Cardiac muscle cell (in vitro differentiated cells and primary cell): ENCODE results near the gene PIK3CD. TPM values are rescaled to one million over a fixed set of nuclear protein-coding genes. Genes with fewer than 3 reads are reported as not detected.

Experiments
- DNase-seq, 2 donors: peaks; one replicate each; pipeline versions ENCODE4 v3.0.0 to v3.0.0-alpha.2; 2010 to 2017; ENCODE audit warnings: low read depth in 1 of 2, low spot score in 1 of 2
- H3K27ac ChIP-seq: fragments of 200-600 bp; sonication (generic); 2 replicates; pipeline ENCODE4 v1.5.1; 2016
- H3K27me3 ChIP-seq: fragments of 200-600 bp; sonication (generic); 2 replicates; pipeline ENCODE4 v1.6.0; 2016; ENCODE audit warnings: control low read depth
- H3K36me3 ChIP-seq: fragments of 200-600 bp; sonication (generic); 2 replicates; pipeline ENCODE4 v1.5.1; 2016; ENCODE audit warnings: control low read depth
- H3K4me1 ChIP-seq: fragments of 200-600 bp; sonication (generic); 2 replicates; pipeline ENCODE4 v1.8.1; 2017; ENCODE audit warnings: low read depth, mild to moderate bottlenecking, mixed run types
- H3K4me3 ChIP-seq: fragments of 200-600 bp; sonication (generic); 2 replicates; pipeline ENCODE4 v1.5.1; 2016; ENCODE audit warnings: mild to moderate bottlenecking
- H3K9me3 ChIP-seq: fragments of 200-600 bp; sonication (generic); 2 replicates; pipeline ENCODE4 v1.5.1; 2017; ENCODE audit warnings: low read depth, mild to moderate bottlenecking, control low read depth
- CTCF ChIP-seq: IDR thresholded peaks from 2 replicates; pipeline ENCODE4 v1.5.1; 2012; ENCODE audit warnings: low read depth, mild to moderate bottlenecking, low read length
- polyA plus RNA-seq: library from polyadenylated mRNA; unstranded; fragments of >200 nt; fragmentation: Nextera tagmentation; extraction: Ambion mirVana; gene quantifications from 2 replicates; pipeline ENCODE4 v1.2.1, GENCODE V29; 2016
- total RNA-seq: library from RNA; depleted of rRNA; stranded (reverse); fragments of >200 nt; gene quantifications from 2 replicates; pipeline ENCODE4 v1.2.3, GENCODE V29; 2016

PIK3CD gene
- total and polyA plus RNA-seq, 2 experiments from 2014 or later: 3.0 to 7.9 TPM

GRCh38 chr1:9729523-9729922 is 78.0 kb downstream of the PIK3CD start:
- no peak for TF ChIP-seq CTCF

GRCh38 chr1:9730096-9730901 is 78.8 kb downstream of the PIK3CD start:
- Histone ChIP-seq H3K4me3 (no peak overlapping the region), H3K9me3 (no peaks in the 10 kb centered on the region), H3K27me3 (no peaks in the 10 kb centered on the region), H3K27ac (no peak overlapping the region), H3K36me3 (peaks cover 56% of the 10 kb centered on the region), H3K4me1 (no peaks in the 10 kb centered on the region)
- DNase-seq: no peak
- no peak for TF ChIP-seq CTCF

More at GRCh38 chr1:9729523-9729922, 78.0 kb downstream of the PIK3CD start:
- peaks cover 50% of the 10 kb centered on the region for H3K36me3 ChIP-seq
- no peaks in the 10 kb centered on the region for H3K4me1 ChIP-seq
- no peaks in the 10 kb centered on the region for H3K9me3 ChIP-seq
- H3K4me3 ChIP-seq: no peak overlapping the region
- no peak overlapping the region for H3K27ac ChIP-seq
- no peak for DNase-seq
- H3K27me3 ChIP-seq: no peaks in the 10 kb centered on the region

- no peaks in the 10 kb centered on the region for H3K27me3 ChIP-seq
- no peaks in the 10 kb centered on the region for H3K4me1 ChIP-seq
- TF ChIP-seq CTCF: no peak
- no peak overlapping the region for H3K27ac ChIP-seq
- H3K4me3 ChIP-seq: no peak overlapping the region
- no peak for DNase-seq
- H3K9me3 ChIP-seq: no peaks in the 10 kb centered on the region
- peaks cover 63% of the 10 kb centered on the region for H3K36me3 ChIP-seq
Observed at GRCh38 chr1:9731051-9731537, 79.6 kb downstream of the PIK3CD start.

GRCh38 chr1:9731561-9731960 is 80.0 kb downstream of the PIK3CD start:
- Histone ChIP-seq H3K4me3 (no peak overlapping the region), H3K27ac (no peak overlapping the region), H3K36me3 (peaks cover 67% of the 10 kb centered on the region), H3K9me3 (no peaks in the 10 kb centered on the region), H3K27me3 (no peaks in the 10 kb centered on the region), H3K4me1 (no peaks in the 10 kb centered on the region)
- DNase-seq: no peak
- TF ChIP-seq CTCF: no peak

- no peak for DNase-seq
- H3K4me3 ChIP-seq: no peak overlapping the region
- peaks cover 67% of the 10 kb centered on the region for H3K36me3 ChIP-seq
- H3K4me1 ChIP-seq: no peaks in the 10 kb centered on the region
- no peaks in the 10 kb centered on the region for H3K27me3 ChIP-seq
- H3K9me3 ChIP-seq: no peaks in the 10 kb centered on the region
- TF ChIP-seq CTCF: no peak
- no peak overlapping the region for H3K27ac ChIP-seq
Observed at GRCh38 chr1:9732123-9732971, 80.8 kb downstream of the PIK3CD start.
